ENCODE measurements around the gene SHOC2.

GRCh38 chr10:110939419-110939818 is 20.0 kb downstream of the SHOC2 start:
- TF ChIP-seq RAD21 (CRISPR knock-in tag; IDR thresholded peaks at IDR 0.05) (no peak), ZBTB7A (CRISPR knock-in tag; IDR thresholded peaks at IDR 0.05) (no peak), CTCF (CRISPR knock-in tag; IDR thresholded peaks at IDR 0.05) (no peak), JUNB (CRISPR knock-in tag; IDR thresholded peaks at IDR 0.05; ENCODE audit: borderline replicate concordance) (no peak), ZFP36 (IDR thresholded peaks at IDR 0.05; ENCODE audit: borderline replicate concordance, low read depth, low read length, partially characterized antibody) (no peak), ZNF282 (IDR thresholded peaks at IDR 0.05; ENCODE audit: partially characterized antibody) (no peak), NFYB (CRISPR knock-in tag; IDR thresholded peaks at IDR 0.05) (no peak)
